ENCODE measurements around the gene RHOT1.
"Not testable (repeated sequence)": the region's sequence is repeated elsewhere in the genome, so short reads cannot be mapped to it uniquely, and the experiment has no call there.

RHOT1 gene

GRCh38 chr17:32157225-32157624, 14.9 kb downstream of the RHOT1 start:
- in situ Hi-C loops (cut with HindIII; ENCODE audit: low sequenced_read_pairs) = no loop called here

GRCh38 chr17:32158870-32159585, 16.7 kb downstream of the RHOT1 start:
- in situ Hi-C loops (cut with HindIII; ENCODE audit: low sequenced_read_pairs) = no loop called here

GRCh38 chr17:32159586-32160438, 17.5 kb downstream of the RHOT1 start:
- in situ Hi-C loops (cut with HindIII; ENCODE audit: low sequenced_read_pairs) = no loop called here

- in situ Hi-C loops (cut with HindIII; ENCODE audit: low sequenced_read_pairs) = no loop called here
Measured at GRCh38 chr17:32160526-32160925, 18.2 kb downstream of the RHOT1 start.

- in situ Hi-C loops (cut with HindIII; ENCODE audit: low sequenced_read_pairs) = no loop called here
Measured at GRCh38 chr17:32161029-32161428, 18.7 kb downstream of the RHOT1 start.

GRCh38 chr17:32161506-32162365, 19.4 kb downstream of the RHOT1 start:
- in situ Hi-C loops (cut with HindIII; ENCODE audit: low sequenced_read_pairs) = no loop called here

GRCh38 chr17:32174889-32175288, 32.6 kb downstream of the RHOT1 start:
- in situ Hi-C loops (cut with HindIII; ENCODE audit: low sequenced_read_pairs) = no loop called here

- in situ Hi-C loops (cut with HindIII; ENCODE audit: low sequenced_read_pairs) = not testable (repeated sequence)
Measured at GRCh38 chr17:32178679-32179078, 36.4 kb downstream of the RHOT1 start.

- in situ Hi-C loops (cut with HindIII; ENCODE audit: low sequenced_read_pairs) = not testable (repeated sequence)
Measured at GRCh38 chr17:32179103-32179502, 36.8 kb downstream of the RHOT1 start.

GRCh38 chr17:32179526-32179925, 37.2 kb downstream of the RHOT1 start:
- in situ Hi-C loops (cut with HindIII; ENCODE audit: low sequenced_read_pairs) = not testable (repeated sequence)

GRCh38 chr17:32180262-32180661, 38.0 kb downstream of the RHOT1 start:
- in situ Hi-C loops (cut with HindIII; ENCODE audit: low sequenced_read_pairs) = not testable (repeated sequence)

- in situ Hi-C loops (cut with HindIII; ENCODE audit: low sequenced_read_pairs) = no loop called here
Measured at GRCh38 chr17:32185875-32186274, 43.6 kb downstream of the RHOT1 start.

GRCh38 chr17:32187271-32187670, 45.0 kb downstream of the RHOT1 start:
- in situ Hi-C loops (cut with HindIII; ENCODE audit: low sequenced_read_pairs) = no loop called here

- in situ Hi-C loops (cut with HindIII; ENCODE audit: low sequenced_read_pairs) = no loop called here
Measured at GRCh38 chr17:32189343-32189742, 47.0 kb downstream of the RHOT1 start.

- in situ Hi-C loops (cut with HindIII; ENCODE audit: low sequenced_read_pairs) = loop anchor here (5.0 kb wide), 1 partner anchor 49 kb away; the partner anchor contains the start of gene RHOT1
Measured at GRCh38 chr17:32191306-32191705, 49.0 kb downstream of the RHOT1 start.

- in situ Hi-C loops (cut with HindIII; ENCODE audit: low sequenced_read_pairs) = loop anchor here (5.0 kb wide), 1 partner anchor 50 kb away; the partner anchor contains the start of gene RHOT1
Measured at GRCh38 chr17:32192379-32192778, 50.1 kb downstream of the RHOT1 start.

GRCh38 chr17:32197987-32198386, 55.7 kb downstream of the RHOT1 start:
- in situ Hi-C loops (cut with HindIII; ENCODE audit: low sequenced_read_pairs) = no loop called here

- in situ Hi-C loops (cut with HindIII; ENCODE audit: low sequenced_read_pairs) = no loop called here
Measured at GRCh38 chr17:32206861-32207260, 64.6 kb downstream of the RHOT1 start.

GRCh38 chr17:32208436-32208835, 66.1 kb downstream of the RHOT1 start:
- in situ Hi-C loops (cut with HindIII; ENCODE audit: low sequenced_read_pairs) = no loop called here

GRCh38 chr17:32209608-32210007, 67.3 kb downstream of the RHOT1 start:
- in situ Hi-C loops (cut with HindIII; ENCODE audit: low sequenced_read_pairs) = no loop called here

- in situ Hi-C loops (cut with HindIII; ENCODE audit: low sequenced_read_pairs) = no loop called here
Measured at GRCh38 chr17:32211671-32212070, 69.4 kb downstream of the RHOT1 start.

All from endothelial cell of hepatic sinusoid (primary cell).